HG02870 (cell line): Measurements from ENCODE around the gene HEMGN.
A peak's percentile ranks its signal among the peaks of the same experiment; 100 is the strongest.
"Not testable (repeated sequence)": the region's sequence is repeated elsewhere in the genome, so short reads cannot be mapped to it uniquely, and the experiment has no call there.

Source experiments
- ATAC-seq: cut with Tn5 transposase; IDR thresholded peaks from one replicate; pipeline ENCODE4 v1.9.1; 2021; ENCODE audit warnings: mild to moderate bottlenecking, moderate library complexity; ENCODE audit not compliant: unreplicated experiment

HEMGN gene

GRCh38 chr9:97938081-97938644 is at the start of gene HEMGN:
Gene HEMGN, minus strand, starts transcription at chr9:97938172. Its CDS starts 36 bp downstream, at chr9:97938136.
- ATAC-seq: no peak

GRCh38 chr9:97987487-97987886 is 49.5 kb upstream of the HEMGN start:
- ATAC-seq: no peak

GRCh38 chr9:97985058-97985861 is 47.3 kb upstream of the HEMGN start:
- ATAC-seq: no peak

- no peak for ATAC-seq
Observed at GRCh38 chr9:97984188-97985057, 46.5 kb upstream of the HEMGN start.

DNA sequence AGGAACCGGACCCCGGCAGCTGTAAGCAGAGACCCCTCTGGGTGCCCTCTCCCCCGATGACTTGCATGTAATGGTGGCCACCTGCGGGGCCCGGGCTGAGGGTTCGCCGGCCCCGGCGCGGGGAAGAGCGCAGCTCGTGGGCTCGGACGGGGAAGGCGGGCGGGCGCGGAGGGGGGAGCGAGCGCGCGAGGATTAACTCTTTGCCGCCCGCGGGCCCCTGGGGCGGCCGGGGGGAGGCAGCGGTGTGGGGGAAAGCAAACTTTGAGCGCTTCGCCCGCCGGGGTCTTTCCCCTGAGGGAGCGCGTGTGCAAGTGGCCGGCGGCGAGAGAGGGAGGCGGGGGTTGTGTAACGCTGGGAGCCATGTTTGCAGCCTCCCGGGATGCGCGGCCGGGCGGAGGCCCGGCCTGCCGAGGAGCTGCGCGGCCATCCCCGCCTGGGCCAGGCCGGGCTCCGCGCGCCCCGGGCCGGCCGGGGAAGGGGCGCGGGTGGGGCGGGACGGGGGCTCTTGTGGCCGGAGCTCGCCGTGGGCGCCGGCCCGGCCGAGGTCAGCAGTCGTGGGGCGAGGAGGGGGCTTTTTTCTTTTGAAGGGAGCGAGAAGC is 45.7 kb upstream of the HEMGN start:
- no peak for ATAC-seq

GRCh38 chr9:97982683-97983588 is 45.0 kb upstream of the HEMGN start, which contains the start of gene ANP32B:
Gene ANP32B, plus strand, starts transcription at chr9:97983341. Its CDS starts 215 bp downstream, at chr9:97983556.
- ATAC-seq: peak; percentile 65

- ATAC-seq: no peak
Observed at GRCh38 chr9:97981846-97982682, 44.1 kb upstream of the HEMGN start.

- ATAC-seq: no peak
Observed at GRCh38 chr9:97980918-97981845, 43.2 kb upstream of the HEMGN start.

GRCh38 chr9:97980479-97980803 is 42.5 kb upstream of the HEMGN start:
- ATAC-seq: no peak

DNA sequence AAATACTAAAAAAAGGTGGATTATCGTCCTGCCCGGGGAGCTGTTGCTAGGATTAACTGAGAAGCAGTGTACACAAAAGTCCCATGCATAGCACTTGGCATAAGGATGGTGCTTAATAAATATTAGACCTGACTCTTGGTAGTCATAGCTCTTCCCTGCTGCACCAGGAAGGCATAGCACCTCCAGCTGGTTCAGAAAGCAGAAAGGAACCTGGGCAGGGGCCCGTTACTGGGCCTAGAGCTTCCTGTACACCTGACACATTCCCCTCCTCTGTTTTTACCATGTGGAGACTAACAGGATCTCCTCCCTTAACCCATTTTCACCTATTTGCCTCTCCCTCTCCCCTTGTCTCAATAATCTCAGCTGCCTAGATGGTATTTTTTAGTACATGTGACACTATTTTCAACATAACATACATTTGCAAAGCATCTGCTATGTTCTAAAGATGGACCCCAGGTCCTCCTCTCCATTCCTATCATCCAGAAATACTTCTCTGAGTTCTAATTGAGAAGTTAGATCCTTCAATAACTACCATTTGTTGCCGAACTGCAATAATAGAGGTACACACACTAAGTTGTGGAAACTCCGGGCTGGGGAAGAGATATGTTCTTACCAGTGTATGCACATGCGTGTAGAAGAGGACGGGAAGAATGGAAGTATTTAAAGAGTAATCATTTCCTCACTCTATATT is 42.0 kb upstream of the HEMGN start:
- no peak for ATAC-seq

DNA sequence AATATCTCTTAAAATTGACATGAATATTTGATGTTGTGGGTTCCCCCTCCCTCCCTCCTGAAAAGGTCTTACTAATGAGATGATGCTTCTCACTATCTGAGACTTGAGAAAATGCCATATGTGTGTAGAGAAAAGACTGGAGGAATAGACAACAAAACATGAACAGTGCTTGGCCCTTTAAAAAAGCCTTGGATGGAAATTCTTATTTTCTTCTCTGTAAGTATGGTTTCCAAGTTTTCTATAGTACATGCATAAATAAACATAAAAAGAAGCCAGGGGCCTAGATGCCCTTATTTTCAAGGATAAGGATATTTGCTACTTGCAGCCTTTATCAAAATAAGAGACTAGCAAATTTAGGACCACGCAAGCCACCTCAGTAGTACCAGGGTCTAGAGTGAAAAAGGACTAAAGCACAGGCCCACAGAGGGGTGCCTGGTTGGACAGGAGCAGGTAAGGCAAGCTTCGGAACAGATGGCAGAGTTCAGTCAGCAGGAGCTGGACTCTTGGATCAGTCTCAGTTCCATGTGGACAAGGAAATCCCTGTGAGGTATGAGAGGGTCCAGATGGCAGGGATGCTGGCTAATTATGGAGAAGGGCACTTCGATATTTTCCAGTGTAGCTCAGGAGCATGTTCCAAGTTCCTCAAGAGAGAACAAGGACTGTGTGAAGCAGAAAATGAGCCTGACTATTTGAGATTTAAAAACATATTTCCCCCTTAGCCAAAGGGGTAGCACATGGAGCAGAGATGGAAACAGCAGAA is 40.6 kb upstream of the HEMGN start:
- no peak for ATAC-seq

DNA sequence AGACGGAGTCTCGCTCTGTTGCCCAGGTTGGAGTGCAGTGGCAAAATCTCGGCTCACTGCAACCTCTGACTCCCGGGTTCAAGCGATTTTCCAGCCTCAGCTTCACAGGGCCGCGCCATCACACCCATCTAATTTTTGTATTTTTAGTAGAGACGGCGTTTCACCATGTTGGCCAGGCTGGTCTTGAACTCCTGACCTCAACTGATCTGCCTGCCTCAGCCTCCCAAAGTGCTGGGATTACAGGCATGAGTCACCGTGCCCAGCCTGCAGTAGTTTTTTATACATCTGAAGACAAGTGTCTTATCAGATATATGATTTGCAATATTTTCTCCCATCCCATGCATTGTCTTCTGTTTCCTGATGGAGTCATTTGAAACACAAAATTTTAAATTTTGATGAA is 38.7 kb upstream of the HEMGN start:
- not testable (repeated sequence) for ATAC-seq

GRCh38 chr9:97975376-97975775 is 37.4 kb upstream of the HEMGN start:
- ATAC-seq: no peak

DNA sequence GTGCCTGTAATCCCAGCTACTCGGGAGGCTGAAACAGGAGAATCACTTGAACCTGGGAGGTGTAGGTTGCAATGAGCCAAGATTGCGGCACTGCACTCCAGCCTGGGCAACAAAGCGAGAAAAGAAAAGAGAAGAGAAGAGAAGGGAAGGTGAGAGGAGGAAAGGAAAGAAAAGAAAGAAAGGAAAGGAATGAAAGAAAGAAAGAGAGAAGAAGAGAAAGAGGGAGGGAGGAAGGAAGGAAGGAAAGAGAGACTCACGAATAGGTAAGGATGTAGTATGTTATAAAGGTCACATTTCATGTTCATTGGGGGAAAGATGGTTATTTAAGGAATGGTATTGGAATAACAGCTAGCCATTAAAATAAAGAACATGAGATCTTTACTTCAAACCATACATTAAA is 34.8 kb upstream of the HEMGN start:
- ATAC-seq: no peak

- ATAC-seq: no peak
Observed at GRCh38 chr9:97970165-97970564, 32.2 kb upstream of the HEMGN start.

GRCh38 chr9:97969014-97969413 is 31.0 kb upstream of the HEMGN start:
- ATAC-seq: no peak

DNA sequence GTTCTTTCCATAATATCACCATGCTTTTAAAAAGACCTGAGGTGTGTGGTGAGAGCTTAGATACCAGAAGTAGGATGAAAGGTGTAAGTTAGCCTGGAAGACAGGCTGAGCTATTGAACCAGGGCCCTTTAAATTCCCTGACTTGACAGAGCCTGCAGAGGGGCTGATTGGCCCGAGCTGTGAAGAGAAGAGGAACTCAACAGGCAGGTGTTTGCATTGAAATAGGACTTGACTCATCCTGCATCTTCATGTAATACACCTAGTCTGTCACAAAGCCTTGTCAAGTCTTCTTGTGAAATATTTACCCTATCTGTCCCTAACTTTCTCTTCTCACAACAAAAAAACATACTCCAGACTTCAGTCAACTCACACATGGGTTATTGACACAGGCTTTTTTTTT is 28.5 kb upstream of the HEMGN start:
- no peak for ATAC-seq
